ENCODE data around the gene KCNE4.

GRCh38 chr2:223084873-223085272 lies 32.9 kb downstream of the KCNE4 start:
- TF ChIP-seq POLR2A (IDR thresholded peaks at IDR 0.05; ENCODE audit: low read length): no peak
- no peak for TF ChIP-seq GATA1 (IDR thresholded peaks at IDR 0.05; ENCODE audit: low read depth, low read length)
